GM21737 (cell line): Measurements from ENCODE around the gene INAFM2.

Experiments used
- ATAC-seq: cut with Tn5 transposase; IDR thresholded peaks from one replicate; pipeline ENCODE4 v1.9.1; 2021; ENCODE audit warnings: mild to moderate bottlenecking, moderate library complexity; ENCODE audit not compliant: unreplicated experiment

The INAFM2 gene

GRCh38 chr15:40323239-40323952 lies at the start of gene INAFM2:
Gene INAFM2, plus strand, starts transcription at chr15:40323692. Its CDS starts 364 bp downstream, at chr15:40324056.
- ATAC-seq, result peak; percentile 87

GRCh38 chr15:40274350-40275274 lies 48.9 kb upstream of the INAFM2 start:
- no peak for ATAC-seq

GRCh38 chr15:40275523-40275922 lies 48.0 kb upstream of the INAFM2 start:
- no peak for ATAC-seq

DNA sequence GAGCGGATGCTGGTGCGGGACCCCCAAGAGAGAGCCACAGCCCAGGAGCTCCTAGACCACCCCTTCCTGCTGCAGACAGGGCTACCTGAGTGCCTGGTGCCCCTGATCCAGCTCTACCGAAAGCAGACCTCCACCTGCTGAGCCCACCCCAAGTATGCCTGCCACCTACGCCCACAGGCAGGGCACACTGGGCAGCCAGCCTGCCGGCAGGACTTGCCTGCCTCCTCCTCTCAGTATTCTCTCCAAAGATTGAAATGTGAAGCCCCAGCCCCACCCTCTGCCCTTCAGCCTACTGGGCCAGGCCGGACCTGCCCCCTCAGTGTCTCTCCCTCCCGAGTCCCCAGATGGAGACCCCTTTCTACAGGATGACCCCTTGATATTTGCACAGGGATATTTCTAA lies 47.5 kb upstream of the INAFM2 start:
- ATAC-seq, result no peak

DNA sequence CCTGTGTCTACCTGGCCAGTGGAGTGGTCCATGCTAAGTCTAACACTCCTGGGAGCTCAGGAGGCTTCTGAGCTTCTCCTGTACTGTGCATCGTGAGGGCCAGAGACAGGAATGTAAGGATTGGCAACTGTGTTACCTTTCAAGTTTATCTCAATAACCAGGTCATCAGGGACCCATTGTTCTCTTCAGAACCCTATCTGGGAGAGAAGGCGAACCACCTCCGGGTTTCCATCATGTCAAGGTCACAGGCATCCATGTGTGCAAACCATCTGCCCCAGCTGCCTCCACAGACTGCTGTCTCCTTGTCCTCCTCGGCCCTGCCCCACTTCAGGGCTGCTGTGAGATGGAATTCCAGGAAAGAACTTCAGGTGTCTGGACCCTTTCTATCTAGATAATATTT lies 46.6 kb upstream of the INAFM2 start:
- ATAC-seq, result no peak

DNA sequence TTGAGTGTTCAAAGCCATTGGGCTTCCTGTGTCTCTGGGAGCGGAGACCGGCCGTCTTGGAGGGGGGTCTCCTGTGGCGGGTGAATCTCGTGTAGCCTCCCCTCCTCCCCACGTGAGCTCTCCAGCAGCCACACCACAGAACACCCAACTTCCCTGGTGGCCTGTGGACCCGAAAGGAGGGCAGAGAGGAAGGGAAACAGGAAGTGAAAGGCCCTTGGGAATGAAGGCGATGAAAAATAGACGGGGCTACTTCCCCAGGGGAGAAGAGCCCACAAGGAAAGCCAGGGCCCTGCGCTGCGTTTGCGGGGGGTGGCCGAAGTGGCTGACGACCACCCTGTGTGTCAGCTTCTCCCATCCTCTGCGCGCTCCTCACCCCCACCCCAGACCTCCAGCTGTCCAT lies 46.0 kb upstream of the INAFM2 start:
- no peak for ATAC-seq

DNA sequence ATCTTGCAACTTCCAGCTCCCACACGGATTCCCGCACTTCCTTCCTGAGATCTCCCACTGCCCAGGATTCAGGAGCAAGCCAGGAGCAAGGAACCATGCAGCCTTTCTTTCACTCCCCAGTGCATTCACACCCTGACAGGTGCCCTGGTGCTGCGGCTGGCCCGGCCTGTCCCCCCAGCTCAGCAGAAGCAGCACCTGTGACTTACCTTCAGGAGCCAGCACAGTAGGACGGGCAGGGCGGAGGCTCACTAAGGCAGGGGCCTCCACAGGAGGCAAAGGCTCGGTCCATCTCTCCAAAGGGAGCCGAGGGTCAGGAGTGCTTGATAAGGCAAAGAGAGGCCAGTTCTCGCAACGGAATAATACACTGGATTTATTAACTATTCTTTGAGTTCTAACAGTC lies 45.5 kb upstream of the INAFM2 start:
- no peak for ATAC-seq

DNA sequence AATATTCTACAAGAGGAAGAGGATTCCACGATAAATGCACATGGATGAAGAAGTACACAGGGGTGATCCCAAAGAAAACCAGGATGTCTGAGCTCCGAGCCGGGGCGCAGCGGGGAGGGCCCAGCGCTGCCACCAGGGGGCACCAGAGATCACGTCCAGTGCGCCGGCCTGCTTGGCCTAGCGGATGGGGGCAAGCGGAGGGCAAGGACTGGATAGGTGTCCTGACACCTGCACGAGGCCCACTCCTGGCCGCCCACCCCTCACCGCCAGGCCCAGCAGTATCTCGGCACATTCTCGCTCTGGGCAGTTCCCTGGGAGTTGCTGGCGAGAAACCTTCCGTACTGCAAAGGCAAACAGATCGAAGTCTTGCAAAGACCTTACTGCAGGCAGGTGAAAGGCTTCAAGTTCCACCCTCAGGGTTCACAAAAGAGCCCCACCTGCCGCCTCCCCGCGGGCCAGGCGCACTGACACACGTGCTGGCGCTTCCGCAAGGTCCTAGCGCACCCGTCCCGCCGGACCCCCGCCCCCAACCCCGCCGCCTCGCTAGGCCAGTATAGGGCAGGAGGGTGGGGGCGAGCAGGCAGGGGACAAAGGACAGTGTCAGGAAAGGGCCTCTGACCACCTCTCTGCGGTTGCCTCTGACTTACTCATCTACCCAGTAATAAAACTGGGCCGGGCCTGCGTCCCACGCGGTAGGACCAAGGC lies 43.9 kb upstream of the INAFM2 start:
- ATAC-seq, result no peak

DNA sequence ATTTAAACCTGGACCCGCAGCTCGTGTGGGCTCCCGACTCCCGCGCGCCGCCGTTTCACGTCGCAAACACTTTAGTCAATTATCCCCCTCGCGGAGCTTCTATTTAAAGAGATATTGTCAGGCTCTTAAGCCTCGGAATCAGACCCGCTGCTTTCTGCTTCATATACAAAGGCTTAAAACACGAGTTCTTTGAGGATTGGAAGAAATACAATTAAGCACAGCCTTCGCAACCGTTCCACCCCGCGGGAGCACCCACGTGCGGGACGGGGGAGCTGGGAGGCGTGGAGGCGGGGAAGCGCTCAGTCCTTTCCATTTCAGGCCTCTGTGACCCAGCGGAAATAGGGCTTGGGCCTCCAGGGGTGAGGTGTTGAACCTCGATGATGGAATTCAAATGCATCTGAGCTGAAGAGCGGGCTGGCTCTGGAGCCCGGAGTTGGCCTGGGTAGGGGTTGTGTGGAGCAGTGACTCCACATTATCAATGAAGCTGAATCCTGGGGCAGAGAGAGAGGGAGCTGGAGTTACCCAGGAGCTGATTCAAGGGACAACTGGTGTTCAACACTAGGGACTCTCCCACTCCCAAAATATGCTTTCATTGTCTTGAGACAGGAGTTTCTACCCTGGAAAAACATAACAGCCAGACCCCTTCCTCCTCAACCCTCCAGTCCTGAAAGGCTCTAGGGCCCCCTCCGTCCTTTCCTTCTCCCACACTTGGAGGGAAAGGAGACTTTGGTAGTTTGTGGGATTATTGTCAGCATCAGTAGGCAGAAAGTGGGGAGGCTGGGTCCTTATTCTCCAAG lies 43.0 kb upstream of the INAFM2 start:
- ATAC-seq, result no peak

DNA sequence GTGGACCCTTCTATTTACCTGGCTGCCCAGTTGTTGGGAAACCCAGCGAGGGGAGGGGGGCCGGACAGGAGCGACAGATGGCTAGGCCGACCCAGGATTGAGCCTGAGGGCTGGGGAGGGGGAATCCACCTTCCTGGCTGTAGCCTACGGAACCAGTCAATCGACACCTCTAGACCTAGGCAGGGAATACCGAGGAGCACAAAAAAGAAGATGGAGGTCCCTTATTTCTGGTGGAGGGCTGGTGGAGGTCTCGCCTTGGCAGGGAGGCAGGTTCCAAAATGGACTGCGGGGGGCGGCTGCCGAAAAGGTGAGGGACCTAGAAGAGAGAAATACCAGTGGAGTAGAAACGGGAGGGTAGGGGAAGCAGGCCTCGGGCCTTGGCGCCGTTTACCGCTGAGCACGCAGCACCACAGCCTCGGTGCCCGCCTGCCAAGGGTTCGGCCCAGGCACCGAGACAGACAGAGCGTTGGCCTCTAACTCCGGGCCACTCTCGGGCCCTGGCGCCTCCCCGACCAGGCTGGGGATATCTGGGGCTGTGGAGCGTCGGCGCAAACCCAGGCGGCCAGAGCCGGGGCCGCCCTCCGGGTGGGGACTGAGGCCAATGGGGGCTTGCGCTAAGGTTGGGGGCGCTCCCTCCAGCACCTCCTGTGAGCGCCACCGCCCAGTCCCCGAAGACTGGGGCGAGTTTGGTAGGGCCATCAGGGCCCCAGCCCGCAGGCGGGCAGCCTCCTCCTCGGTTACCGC lies 42.3 kb upstream of the INAFM2 start:
- no peak for ATAC-seq

DNA sequence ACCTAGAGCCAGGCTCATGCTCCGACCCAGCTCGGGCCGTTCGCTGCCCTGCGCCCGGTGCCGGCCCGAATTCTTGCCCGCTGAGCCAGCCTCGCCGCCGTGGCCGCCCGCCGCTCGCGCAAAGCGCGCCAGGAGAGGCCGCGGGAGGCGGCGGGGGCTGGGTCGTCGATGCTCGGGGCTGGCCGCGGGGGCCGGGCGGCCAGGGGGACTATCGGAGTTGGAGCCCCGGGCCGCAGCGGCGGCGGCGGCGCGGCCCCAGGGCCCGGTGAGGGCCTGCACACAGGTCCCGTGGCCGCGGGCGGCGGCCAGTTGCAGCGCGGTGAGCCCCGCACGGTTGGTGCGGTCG lies 41.7 kb upstream of the INAFM2 start:
- no peak for ATAC-seq

DNA sequence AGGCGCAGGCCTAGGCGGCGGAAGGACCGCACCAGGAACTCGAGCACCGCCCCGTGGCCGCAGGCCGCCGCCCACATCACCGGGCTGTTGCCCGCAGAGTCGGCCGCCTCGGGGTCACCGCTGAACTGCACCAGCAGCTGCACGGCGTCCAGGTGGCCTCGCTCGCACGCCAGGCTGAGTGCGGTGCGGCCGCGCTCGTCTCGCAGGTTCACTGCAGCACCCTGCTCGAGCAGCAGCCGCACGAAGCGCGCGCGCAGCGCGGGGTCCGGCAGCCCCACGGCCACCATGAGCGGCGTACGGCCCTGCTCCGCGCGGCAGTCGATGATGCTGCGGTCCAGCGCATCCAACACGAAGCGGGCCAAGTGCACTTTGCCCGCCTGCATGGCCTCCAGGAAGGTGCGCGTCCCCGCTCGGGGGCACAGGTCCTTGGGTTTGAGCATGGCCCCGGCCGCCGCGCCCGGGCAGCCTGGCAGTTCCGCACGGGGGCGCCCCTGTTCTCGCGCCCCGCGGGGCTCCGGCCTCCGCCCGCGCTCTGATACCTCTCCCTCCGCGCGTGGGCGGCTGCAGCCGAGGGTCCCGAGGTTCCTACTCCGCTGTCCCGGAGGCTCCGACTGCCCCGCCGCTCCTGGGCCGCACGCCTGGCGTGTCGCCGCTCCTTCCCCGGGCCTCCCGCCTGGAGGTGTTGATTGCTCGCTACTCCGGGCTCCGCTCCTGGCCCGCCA lies 41.2 kb upstream of the INAFM2 start:
- ATAC-seq, result peak; percentile 48

GRCh38 chr15:40282869-40283614 lies 40.5 kb upstream of the INAFM2 start, which contains the start of gene ANKRD63:
Gene ANKRD63, minus strand, starts transcription at chr15:40283064. Its CDS starts 478 bp downstream, at chr15:40282586.
- peak; percentile 18 for ATAC-seq

DNA sequence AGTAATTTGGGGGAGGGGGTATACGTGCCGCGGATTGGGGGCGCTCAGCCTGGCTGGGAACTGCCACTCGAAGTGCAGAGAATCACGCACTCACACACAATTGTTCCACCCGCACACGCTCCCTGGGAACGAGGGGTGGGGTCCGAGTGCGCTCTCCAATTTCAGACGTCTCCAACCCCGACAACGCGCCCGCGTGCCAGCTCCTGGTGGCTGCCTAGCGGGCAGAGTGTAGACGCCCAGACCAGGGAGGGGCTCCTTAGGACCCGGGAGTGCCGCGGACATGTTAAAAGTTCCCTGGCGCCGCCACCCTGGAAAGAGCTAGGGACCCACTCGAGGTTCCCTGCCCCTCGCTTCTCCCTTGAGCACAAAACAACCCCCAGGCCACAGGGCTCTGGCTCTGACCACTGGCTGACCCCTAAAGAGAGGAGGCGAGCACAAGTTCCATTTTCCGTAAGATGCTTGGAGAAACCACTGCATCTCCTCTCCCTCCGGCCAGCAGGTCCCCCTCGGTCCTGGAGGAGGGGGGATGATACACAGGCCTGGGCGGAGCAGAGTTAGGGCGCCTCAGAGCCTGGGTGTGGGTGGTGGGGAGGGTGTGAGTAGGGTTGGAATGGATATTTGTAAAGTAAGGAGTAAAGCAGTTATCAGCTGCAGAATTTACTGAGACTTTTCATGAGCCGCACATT lies 39.7 kb upstream of the INAFM2 start:
- no peak for ATAC-seq

DNA sequence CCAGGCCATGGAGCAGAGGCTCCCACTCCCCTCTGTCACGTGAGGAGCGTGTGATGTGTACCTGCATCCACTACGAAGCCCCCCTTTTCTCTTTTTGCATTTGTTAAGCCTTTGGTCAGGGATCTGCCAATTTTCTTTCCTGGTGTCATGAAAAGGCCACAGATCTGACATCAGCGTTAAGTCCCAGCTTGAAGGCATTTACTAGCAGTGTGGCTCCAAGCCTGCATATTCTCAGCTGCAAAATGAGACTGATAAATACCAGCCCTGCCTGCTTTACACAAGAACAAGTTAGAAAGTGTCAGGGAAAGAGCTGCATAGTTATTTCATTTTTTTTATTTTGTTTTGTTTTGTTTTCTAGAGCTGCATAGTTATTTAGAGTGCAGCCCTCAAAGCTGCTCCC lies 38.3 kb upstream of the INAFM2 start:
- ATAC-seq, result no peak

DNA sequence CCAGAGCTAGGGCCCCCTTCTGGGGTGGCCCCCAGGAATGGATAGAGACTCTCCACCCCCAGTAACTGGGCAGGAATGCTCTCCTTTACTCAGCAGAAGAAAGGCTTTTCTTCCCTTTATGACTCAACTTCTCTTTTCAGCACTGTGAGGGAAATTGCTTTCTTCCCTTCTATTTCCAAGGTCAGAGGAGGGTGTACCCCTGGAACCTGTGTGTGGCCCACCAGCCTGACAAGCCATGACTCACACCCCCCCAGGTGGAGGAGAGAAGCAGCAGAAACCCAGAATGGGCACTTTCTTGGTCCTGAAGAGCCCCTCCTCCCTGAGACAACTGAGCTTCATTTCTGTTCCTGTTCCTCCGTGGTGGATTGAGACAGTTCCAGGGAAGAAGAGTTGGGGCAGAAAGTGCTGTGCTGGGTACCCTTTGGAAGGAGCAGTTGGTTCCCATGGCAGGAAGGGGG lies 37.9 kb upstream of the INAFM2 start:
- no peak for ATAC-seq

- no peak for ATAC-seq
These were observed 37.4 kb upstream of the INAFM2 start for GRCh38 chr15:40286061-40286532.

- ATAC-seq, result no peak
These were observed 36.7 kb upstream of the INAFM2 start for GRCh38 chr15:40286794-40287193.
